ENCODE results near the gene SENP2. TPM values are rescaled to one million over a fixed set of nuclear protein-coding genes. Genes with fewer than 3 reads are reported as not detected.
A peak's percentile ranks its signal among the peaks of the same experiment; 100 is the strongest.

Gene SENP2
- total RNA-seq, 1 experiment from 2014 or later, result 36.1 TPM

DNA sequence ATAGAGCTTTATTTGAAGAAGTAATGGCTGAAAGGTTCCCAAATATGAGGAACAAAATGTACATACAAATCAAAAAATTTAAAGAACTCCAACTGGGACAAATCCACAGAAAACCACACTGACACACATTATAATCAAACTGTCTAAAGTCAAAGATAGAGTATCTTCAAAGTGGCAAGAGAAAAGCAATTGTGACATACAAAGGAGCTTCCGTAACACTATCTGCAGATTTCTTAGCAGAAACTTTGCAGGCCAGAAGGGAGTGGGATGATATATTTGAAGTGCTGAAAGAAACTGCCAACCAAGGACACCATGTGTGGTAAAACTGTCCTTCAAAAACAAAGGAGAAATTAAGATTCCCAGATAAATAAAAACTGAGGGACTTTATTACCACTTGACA, 91.9 kb downstream of the SENP2 start:
- CTCF ChIA-PET, result interaction anchor here (1.1 to 2.0 kb wide), 9 partner anchors 9 to 266 kb away, joined by 3 to 15 read pairs (median 5); no protein-coding TSS in a partner anchor
- Histone ChIP-seq H3K9ac (ENCODE audit: low read length) (no peak overlapping the region), H3K36me3 (ENCODE audit: control insufficient read depth in 1 of 2, insufficient read depth in 2 of 2, low read length in 2 of 2) (peaks cover 24 to 42% of the 10 kb centered on the region in 2 experiments), H3K4me3 (replicated peaks in 1 of 2; ENCODE audit: low read depth in 1 of 2, low read length in 2 of 2) (no peak overlapping the region), H3K4me1 (ENCODE audit: control insufficient read depth in 1 of 2, insufficient read depth in 2 of 2, low read length in 2 of 2) (peaks cover 0 to 5% of the 10 kb centered on the region in 2 experiments; a peak in 1 of 4 replicates), H2AFZ (ENCODE audit: low read depth, low read length, poor library complexity, severe bottlenecking) (no peak overlapping the region), H4K20me1 (ENCODE audit: insufficient read depth) (no peaks in the 10 kb centered on the region), H3K27ac (ENCODE audit: low read depth, low read length) (no peak overlapping the region), H3K9me3 (ENCODE audit: control insufficient read depth in 1 of 2, insufficient read depth in 1 of 2, low read depth in 1 of 2, low read length in 2 of 2) (no peaks in the 10 kb centered on the region), H3K9me2 (ENCODE audit: insufficient read depth) (no peaks in the 10 kb centered on the region; the same call in 1 of the 2 replicates), H3K27me3 (ENCODE audit: insufficient read depth, low read length) (no peaks in the 10 kb centered on the region), H3K4me2 (ENCODE audit: low read length) (no peak overlapping the region), H3K79me2 (ENCODE audit: insufficient read depth, low read length) (peaks cover 54% of the 10 kb centered on the region)
- DNase-seq (ENCODE audit: low read depth, low spot score) (no peak), ATAC-seq (no peak)
- TF ChIP-seq CBX3 (IDR thresholded peaks at IDR 0.05; ENCODE audit: low read depth) (0 out of 2 replicates have a peak, but pooled peaks have one; percentile 23), FOSL1 (IDR thresholded peaks at IDR 0.05; ENCODE audit: low read depth) (no peak)
- RAD21 ChIA-PET (ENCODE audit: low non-redundant PET in 1 of 2, low total read pairs in 2 of 2, uncharacterized antibody in 2 of 2, unreplicated experiment in 2 of 2), result no interaction called here
- intact Hi-C loops (cut with micrococcal nuclease), result loop anchor here (5.0 kb wide), 2 partner anchors 54 to 89 kb away; no protein-coding TSS in a partner anchor
- POLR2A ChIA-PET, result interaction anchor here (1.3 kb wide), 1 partner anchor 11 kb away, joined by 5 read pairs; no protein-coding TSS in a partner anchor
- no TSS peak for BruUV-seq (replicated peaks)

- no TSS peak for BruUV-seq (replicated peaks)
- Histone ChIP-seq H3K27ac (ENCODE audit: low read depth, low read length) (no peak overlapping the region), H3K27me3 (ENCODE audit: insufficient read depth, low read length) (no peaks in the 10 kb centered on the region), H3K36me3 (ENCODE audit: control insufficient read depth in 1 of 2, insufficient read depth in 2 of 2, low read length in 2 of 2) (peaks cover 9 to 29% of the 10 kb centered on the region in 2 experiments), H4K20me1 (ENCODE audit: insufficient read depth) (no peaks in the 10 kb centered on the region), H3K4me1 (ENCODE audit: control insufficient read depth in 1 of 2, insufficient read depth in 2 of 2, low read length in 2 of 2) (peaks cover 0 to 16% of the 10 kb centered on the region in 2 experiments; a peak in 2 of 4 replicates), H3K4me3 (replicated peaks in 1 of 2; ENCODE audit: low read depth in 1 of 2, low read length in 2 of 2) (no peak overlapping the region), H3K4me2 (ENCODE audit: low read length) (no peak overlapping the region), H3K79me2 (ENCODE audit: insufficient read depth, low read length) (peaks cover 55% of the 10 kb centered on the region), H3K9ac (ENCODE audit: low read length) (no peak overlapping the region), H3K9me2 (ENCODE audit: insufficient read depth) (no peaks in the 10 kb centered on the region; the same call in 1 of the 2 replicates), H2AFZ (ENCODE audit: low read depth, low read length, poor library complexity, severe bottlenecking) (no peak overlapping the region), H3K9me3 (ENCODE audit: control insufficient read depth in 1 of 2, insufficient read depth in 1 of 2, low read depth in 1 of 2, low read length in 2 of 2) (no peaks in the 10 kb centered on the region)
- no peak for TF ChIP-seq SRF (IDR thresholded peaks at IDR 0.05; ENCODE audit: low read depth)
- TF ChIP-seq, protein P1, sequence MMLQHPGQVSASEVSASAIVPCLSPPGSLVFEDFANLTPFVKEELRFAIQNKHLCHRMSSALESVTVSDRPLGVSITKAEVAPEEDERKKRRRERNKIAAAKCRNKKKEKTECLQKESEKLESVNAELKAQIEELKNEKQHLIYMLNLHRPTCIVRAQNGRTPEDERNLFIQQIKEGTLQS (IDR thresholded peaks at IDR 0.05), result no peak
- TF ChIP-seq RAD21 (IDR thresholded peaks at IDR 0.05; ENCODE audit: low read depth), result no peak
- no peak for TF ChIP-seq POLR2AphosphoS5 (IDR thresholded peaks at IDR 0.05; ENCODE audit: low read depth, low read length)
- TF ChIP-seq ZNF274 (IDR thresholded peaks at IDR 0.05; ENCODE audit: low read depth, low read length), result no peak
- no peak for TF ChIP-seq YY1 (IDR thresholded peaks at IDR 0.05; ENCODE audit: extremely low read depth, insufficient replicate concordance, low read depth, low read length)
- TF ChIP-seq ZFX (IDR thresholded peaks at IDR 0.05), result no peak
- TF ChIP-seq SP1 (IDR thresholded peaks at IDR 0.05; ENCODE audit: low read depth), result no peak
- TF ChIP-seq TCF7L2 (IDR thresholded peaks at IDR 0.05; ENCODE audit: borderline replicate concordance, extremely low read depth, insufficient read depth, insufficient read length), result no peak
- TF ChIP-seq CEBPB (IDR thresholded peaks at IDR 0.05; ENCODE audit: low read depth), result no peak
- no peak for TF ChIP-seq ELF1 (IDR thresholded peaks at IDR 0.05; ENCODE audit: borderline replicate concordance, low read depth)
- TF ChIP-seq EZH2phosphoT487 (IDR thresholded peaks at IDR 0.05; ENCODE audit: borderline replicate concordance), result no peak
- no peak for TF ChIP-seq EZH2 (IDR thresholded peaks at IDR 0.05)
- no peak for TF ChIP-seq SIN3A (IDR thresholded peaks at IDR 0.05; ENCODE audit: low read depth)
- no peak for DNase-seq (ENCODE audit: low read depth, low spot score)
- no peak for ATAC-seq
- ChIA-PET POLR2A (no interaction called here), CTCF (interaction anchor here (1.2 kb wide), 1 partner anchor 20 kb away, joined by 3 read pairs; no protein-coding TSS in a partner anchor), RAD21 (ENCODE audit: low non-redundant PET in 1 of 2, low total read pairs in 2 of 2, uncharacterized antibody in 2 of 2, unreplicated experiment in 2 of 2) (no interaction called here)
- intact Hi-C loops (cut with micrococcal nuclease), result no loop called here
Observed at GRCh38 chr3:185680231-185680630, 94.1 kb downstream of the SENP2 start.
